Lower leg skin (tissue), 3 donors: ENCODE measurements around the gene ARFRP1.

Experiments
- POLR2A ChIP-seq, 2 donors: fragments of 450-650 bp; IDR thresholded peaks; one replicate each; pipeline ENCODE4 v1.6.1; 2016 to 2017; ENCODE audit warnings: antibody characterized with exemption in 2 of 2, mild to moderate bottlenecking in 1 of 2, moderate library complexity in 1 of 2
- TF ChIP-seq, protein P1 (sequence below), 3 donors: fragments of 450-650 bp; IDR thresholded peaks; one replicate each; pipeline ENCODE4 v1.5.1; 2016; ENCODE audit warnings: antibody characterized with exemption in 3 of 3, mild to moderate bottlenecking in 3 of 3, moderate library complexity in 2 of 3

DNA sequence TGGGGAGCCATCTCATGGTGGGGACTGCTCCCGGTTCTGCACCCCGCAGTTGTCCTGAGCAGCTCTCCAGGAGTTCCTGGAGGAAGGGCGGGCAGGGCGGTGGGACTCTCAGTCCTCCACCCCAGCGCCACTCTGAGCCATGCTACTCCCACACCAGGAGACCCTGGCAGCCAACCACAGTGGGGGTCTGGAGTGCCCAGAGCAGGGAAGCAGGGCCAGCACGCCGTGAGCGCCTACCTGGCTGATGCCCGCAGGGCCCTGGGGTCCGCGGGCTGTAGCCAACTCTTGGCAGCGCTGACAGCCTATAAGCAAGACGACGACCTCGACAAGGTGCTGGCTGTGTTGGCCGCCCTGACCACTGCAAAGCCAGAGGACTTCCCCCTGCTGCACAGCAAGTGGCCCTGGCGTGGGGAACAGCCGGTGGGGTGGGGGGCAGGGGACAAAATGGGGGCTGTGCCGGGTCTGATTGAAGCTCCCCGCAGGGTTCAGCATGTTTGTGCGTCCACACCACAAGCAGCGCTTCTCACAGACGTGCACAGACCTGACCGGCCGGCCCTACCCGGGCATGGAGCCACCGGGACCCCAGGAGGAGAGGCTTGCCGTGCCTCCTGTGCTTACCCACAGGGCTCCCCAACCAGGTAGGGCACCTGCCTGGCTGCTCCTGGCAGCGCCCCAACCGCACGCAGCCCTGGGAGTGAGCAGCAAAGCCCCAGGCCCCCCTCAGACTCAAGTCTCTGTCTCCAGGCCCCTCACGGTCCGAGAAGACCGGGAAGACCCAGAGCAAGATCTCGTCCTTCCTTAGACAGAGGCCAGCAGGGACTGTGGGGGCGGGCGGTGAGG lies 13.0 kb downstream of the ARFRP1 start:
- TF ChIP-seq, protein P1, sequence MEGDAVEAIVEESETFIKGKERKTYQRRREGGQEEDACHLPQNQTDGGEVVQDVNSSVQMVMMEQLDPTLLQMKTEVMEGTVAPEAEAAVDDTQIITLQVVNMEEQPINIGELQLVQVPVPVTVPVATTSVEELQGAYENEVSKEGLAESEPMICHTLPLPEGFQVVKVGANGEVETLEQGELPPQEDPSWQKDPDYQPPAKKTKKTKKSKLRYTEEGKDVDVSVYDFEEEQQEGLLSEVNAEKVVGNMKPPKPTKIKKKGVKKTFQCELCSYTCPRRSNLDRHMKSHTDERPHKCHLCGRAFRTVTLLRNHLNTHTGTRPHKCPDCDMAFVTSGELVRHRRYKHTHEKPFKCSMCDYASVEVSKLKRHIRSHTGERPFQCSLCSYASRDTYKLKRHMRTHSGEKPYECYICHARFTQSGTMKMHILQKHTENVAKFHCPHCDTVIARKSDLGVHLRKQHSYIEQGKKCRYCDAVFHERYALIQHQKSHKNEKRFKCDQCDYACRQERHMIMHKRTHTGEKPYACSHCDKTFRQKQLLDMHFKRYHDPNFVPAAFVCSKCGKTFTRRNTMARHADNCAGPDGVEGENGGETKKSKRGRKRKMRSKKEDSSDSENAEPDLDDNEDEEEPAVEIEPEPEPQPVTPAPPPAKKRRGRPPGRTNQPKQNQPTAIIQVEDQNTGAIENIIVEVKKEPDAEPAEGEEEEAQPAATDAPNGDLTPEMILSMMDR (IDR thresholded peaks at IDR 0.05), result no peak
- no peak for TF ChIP-seq POLR2A (IDR thresholded peaks at IDR 0.05)
